ENCODE data around the gene ENC1. TPM values are rescaled to one million over a fixed set of nuclear protein-coding genes. Genes with fewer than 3 reads are reported as not detected.
"Not testable (repeated sequence)": the region's sequence is repeated elsewhere in the genome, so short reads cannot be mapped to it uniquely, and the experiment has no call there.

ENC1 gene
- total RNA-seq, 1 donor from 2014 or later, result 13.8 TPM

DNA sequence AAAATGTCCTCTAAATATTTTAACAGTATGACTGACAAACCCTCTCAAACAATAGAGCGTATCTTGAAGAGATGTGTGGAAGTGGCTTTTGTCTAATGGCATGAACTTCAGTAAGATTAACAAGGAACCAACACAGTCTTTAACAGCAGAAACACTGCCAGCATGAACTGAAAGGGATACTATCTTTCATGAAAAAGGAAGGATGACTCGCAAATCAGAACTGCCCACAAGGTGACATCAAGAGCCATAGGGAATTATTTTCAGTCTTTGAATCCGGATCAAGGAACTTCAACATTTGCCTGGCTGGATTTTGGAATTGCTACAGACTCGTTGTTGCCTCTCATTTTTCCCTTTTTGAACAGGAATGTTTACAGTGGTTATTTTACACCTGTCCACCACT, 39.4 kb upstream of the ENC1 start:
- Mint-ChIP-seq H3K4me1 (ENCODE audit: unreplicated experiment) (peaks cover 6% of the 10 kb centered on the region), H3K36me3 (ENCODE audit: unreplicated experiment) (no peaks in the 10 kb centered on the region), H3K27me3 (ENCODE audit: unreplicated experiment) (no peaks in the 10 kb centered on the region), H3K9me3 (ENCODE audit: unreplicated experiment) (no peaks in the 10 kb centered on the region), H3K27ac (ENCODE audit: unreplicated experiment) (no peak overlapping the region), H3K4me3 (ENCODE audit: unreplicated experiment) (no peak overlapping the region)
- TF ChIP-seq, protein P1, sequence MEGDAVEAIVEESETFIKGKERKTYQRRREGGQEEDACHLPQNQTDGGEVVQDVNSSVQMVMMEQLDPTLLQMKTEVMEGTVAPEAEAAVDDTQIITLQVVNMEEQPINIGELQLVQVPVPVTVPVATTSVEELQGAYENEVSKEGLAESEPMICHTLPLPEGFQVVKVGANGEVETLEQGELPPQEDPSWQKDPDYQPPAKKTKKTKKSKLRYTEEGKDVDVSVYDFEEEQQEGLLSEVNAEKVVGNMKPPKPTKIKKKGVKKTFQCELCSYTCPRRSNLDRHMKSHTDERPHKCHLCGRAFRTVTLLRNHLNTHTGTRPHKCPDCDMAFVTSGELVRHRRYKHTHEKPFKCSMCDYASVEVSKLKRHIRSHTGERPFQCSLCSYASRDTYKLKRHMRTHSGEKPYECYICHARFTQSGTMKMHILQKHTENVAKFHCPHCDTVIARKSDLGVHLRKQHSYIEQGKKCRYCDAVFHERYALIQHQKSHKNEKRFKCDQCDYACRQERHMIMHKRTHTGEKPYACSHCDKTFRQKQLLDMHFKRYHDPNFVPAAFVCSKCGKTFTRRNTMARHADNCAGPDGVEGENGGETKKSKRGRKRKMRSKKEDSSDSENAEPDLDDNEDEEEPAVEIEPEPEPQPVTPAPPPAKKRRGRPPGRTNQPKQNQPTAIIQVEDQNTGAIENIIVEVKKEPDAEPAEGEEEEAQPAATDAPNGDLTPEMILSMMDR (IDR thresholded peaks at IDR 0.05), result no peak
- no peak for DNase-seq (ENCODE audit: extremely low spot score, unreplicated experiment)

DNA sequence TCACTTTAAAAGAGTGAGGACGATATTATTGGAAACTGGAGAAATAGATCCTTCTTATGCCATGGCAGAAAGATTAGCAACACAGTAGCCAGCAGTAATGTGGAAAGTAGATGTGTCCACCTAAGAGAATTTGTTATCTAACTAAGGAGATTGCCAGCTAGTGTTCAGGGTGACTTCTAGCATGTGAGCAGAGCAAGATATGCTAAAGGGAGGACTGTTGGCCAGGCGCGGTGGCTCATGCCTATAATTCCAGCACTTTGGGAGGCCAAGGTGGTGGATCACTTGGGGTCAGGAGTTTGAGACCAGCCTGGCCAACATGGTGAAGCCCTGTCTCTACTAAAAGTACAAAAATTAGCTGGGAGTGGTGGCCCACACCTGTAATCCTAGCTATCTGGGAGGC, 38.8 kb upstream of the ENC1 start:
- H3K9me3 Mint-ChIP-seq (ENCODE audit: unreplicated experiment); H3K36me3 Mint-ChIP-seq (ENCODE audit: unreplicated experiment); H3K27ac Mint-ChIP-seq (ENCODE audit: unreplicated experiment); DNase-seq (ENCODE audit: extremely low spot score, unreplicated experiment); H3K27me3 Mint-ChIP-seq (ENCODE audit: unreplicated experiment); H3K4me1 Mint-ChIP-seq (ENCODE audit: unreplicated experiment); H3K4me3 Mint-ChIP-seq (ENCODE audit: unreplicated experiment): not testable (repeated sequence)

DNA sequence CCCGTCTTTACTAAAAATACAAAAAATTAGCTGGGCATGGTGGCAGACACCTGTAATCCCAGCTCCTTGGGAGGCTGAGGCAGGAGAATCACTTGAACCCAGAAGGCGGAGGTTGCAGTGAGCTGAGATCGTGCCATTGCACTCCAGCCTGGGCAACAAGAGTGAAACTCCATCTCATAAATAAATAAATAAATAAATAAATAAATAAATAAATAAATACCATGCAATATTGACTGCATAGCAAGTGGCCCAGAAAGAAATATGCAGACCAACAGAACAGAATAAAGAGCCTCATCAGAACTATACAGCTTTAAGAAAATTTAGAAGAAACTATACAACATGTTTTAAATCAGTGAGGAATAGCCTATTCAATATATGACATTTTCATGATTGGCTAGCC, 37.6 kb upstream of the ENC1 start:
- H3K27ac Mint-ChIP-seq (ENCODE audit: unreplicated experiment); H3K36me3 Mint-ChIP-seq (ENCODE audit: unreplicated experiment); H3K9me3 Mint-ChIP-seq (ENCODE audit: unreplicated experiment); DNase-seq (ENCODE audit: extremely low spot score, unreplicated experiment); H3K4me3 Mint-ChIP-seq (ENCODE audit: unreplicated experiment); H3K27me3 Mint-ChIP-seq (ENCODE audit: unreplicated experiment): not testable (repeated sequence)
- H3K4me1 Mint-ChIP-seq (ENCODE audit: unreplicated experiment), result peaks cover 13% of the 10 kb centered on the region

DNA sequence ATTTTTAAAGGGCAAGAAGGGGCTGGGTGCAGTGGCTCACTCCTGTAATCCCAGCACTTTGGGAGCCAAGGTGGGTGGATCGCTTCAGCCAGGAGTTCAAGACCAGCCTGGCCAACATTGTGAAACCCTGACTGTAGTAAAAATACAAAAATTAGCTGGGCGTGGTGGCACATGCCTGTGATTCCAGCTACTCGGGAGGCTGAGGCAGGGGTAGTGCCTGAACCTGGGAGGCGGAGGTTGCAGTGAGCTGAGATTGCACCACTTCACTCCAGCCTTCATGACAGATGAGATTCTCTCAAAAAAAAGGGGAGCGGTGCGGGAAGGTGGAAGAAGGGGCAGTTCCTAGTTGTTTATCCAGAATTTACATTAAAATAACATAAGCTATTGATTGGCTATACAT, 35.9 kb upstream of the ENC1 start:
- H3K9me3 Mint-ChIP-seq (ENCODE audit: unreplicated experiment); H3K36me3 Mint-ChIP-seq (ENCODE audit: unreplicated experiment); H3K27me3 Mint-ChIP-seq (ENCODE audit: unreplicated experiment); H3K4me3 Mint-ChIP-seq (ENCODE audit: unreplicated experiment); DNase-seq (ENCODE audit: extremely low spot score, unreplicated experiment); H3K27ac Mint-ChIP-seq (ENCODE audit: unreplicated experiment): not testable (repeated sequence)
- H3K4me1 Mint-ChIP-seq (ENCODE audit: unreplicated experiment), result peaks cover 27% of the 10 kb centered on the region

DNA sequence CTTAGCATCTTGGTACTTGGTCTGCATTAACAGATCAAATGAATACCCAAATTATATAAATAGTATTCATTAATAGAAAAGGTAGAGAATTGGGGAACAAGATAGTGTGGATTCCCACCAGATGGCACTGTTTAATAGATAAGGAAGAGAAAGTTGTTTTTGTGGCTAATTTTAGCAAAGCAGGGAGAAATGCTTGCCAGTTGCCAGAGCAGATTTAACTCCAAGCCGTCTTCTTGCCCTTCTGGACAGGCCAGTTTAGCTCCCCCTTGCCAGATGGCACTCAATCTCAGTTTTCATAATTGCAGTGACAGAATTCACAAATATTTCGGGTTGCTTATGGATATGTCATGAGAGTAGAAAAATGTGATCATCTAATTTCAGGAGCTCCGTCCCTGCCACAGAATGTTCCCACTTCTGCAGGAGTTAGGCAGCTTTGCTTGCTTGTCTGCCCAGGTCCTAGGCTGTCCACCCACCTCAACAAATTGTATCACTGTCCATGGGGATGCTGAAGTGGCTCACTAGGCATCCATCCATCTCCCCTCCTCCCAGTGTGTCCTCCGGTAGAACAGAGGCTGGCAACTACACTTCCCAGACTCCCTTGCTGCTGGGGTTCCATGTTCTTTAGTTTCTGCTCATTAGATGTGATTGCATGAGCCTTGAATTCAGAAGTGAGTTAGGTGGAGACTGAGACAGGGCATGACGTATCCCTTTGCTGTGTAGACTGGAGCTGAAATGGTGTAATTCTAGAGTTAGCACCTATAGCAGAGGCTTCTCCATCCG, 32.7 kb upstream of the ENC1 start:
- DNase-seq (ENCODE audit: extremely low spot score, unreplicated experiment), result no peak
- Mint-ChIP-seq H3K9me3 (ENCODE audit: unreplicated experiment) (no peaks in the 10 kb centered on the region), H3K27me3 (ENCODE audit: unreplicated experiment) (no peaks in the 10 kb centered on the region), H3K4me1 (ENCODE audit: unreplicated experiment) (peaks cover 27% of the 10 kb centered on the region), H3K36me3 (ENCODE audit: unreplicated experiment) (no peaks in the 10 kb centered on the region), H3K27ac (ENCODE audit: unreplicated experiment) (no peak overlapping the region), H3K4me3 (ENCODE audit: unreplicated experiment) (no peak overlapping the region)
- TF ChIP-seq, protein P1 (IDR thresholded peaks at IDR 0.05), result peak; percentile 64

DNA sequence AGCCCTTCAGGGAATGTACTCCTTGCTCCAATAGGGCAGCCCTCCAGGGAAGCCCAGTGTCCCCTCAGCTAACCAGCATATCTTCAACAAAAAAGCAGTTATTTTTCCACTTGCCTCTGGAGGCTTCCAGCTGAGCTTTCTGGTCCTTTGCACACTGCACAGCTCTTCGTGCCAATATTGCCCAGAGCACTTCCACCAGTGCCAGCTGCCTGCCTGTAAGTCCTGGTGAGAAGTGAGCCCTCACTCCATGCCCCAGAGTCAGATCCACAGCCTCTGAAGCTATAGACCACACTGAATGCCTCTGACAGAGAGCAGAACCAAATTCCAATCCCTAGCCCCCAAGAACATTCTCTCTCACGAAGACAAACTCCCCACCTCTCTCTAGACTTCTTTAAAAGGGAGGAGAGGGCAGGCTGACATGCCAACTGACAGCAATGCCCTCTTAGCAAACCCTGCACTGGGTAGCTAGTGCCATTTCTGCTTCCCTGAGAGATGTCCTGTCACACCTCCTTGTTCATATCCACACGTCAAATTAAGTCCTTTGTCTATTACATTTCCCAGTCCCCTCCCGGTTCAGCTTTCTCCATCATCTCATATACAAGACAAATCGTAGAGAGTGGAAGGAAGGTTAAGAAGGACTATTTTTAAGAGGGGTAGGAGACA, 31.8 kb upstream of the ENC1 start:
- Mint-ChIP-seq H3K4me1 (ENCODE audit: unreplicated experiment) (peaks cover 32% of the 10 kb centered on the region), H3K27me3 (ENCODE audit: unreplicated experiment) (no peaks in the 10 kb centered on the region), H3K9me3 (ENCODE audit: unreplicated experiment) (no peaks in the 10 kb centered on the region), H3K36me3 (ENCODE audit: unreplicated experiment) (no peaks in the 10 kb centered on the region), H3K27ac (ENCODE audit: unreplicated experiment) (no peak overlapping the region), H3K4me3 (ENCODE audit: unreplicated experiment) (no peak overlapping the region)
- no peak for DNase-seq (ENCODE audit: extremely low spot score, unreplicated experiment)
- TF ChIP-seq, protein P1 (IDR thresholded peaks at IDR 0.05), result no peak
